Right ventricle myocardium superior (tissue), 1 donor: Measurements from ENCODE around the gene THBS2. TPM values are rescaled to one million over a fixed set of nuclear protein-coding genes. Genes with fewer than 3 reads are reported as not detected.
"Not testable (repeated sequence)": the region's sequence is repeated elsewhere in the genome, so short reads cannot be mapped to it uniquely, and the experiment has no call there.

ENCODE experiments used
- ATAC-seq: fragments of 200-7000 bp; cut with Tn5 transposase; one replicate; pipeline ENCODE4 v1.9.1; 2020; ENCODE audit warnings: mild to moderate bottlenecking; ENCODE audit not compliant: poor library complexity
- DNase-seq: peaks from one replicate; pipeline ENCODE4 v3.0.0-alpha.2; 2020
- intact Hi-C: fragments of 100-400 bp; cut with DNase I; formaldehyde crosslinking; loops from one replicate; pipeline ENCODE4 v1.11.2; 2022
- total RNA-seq: library from RNA; stranded (reverse); fragmentation: NEBNext Ultra II Directional; extraction: Animal tissue kit (Norgen Biotek cat#: 25700); gene quantifications from one replicate; pipeline ENCODE4 v1.2.1, GENCODE V29; 2021
- donor health status: DM: no; HTN: yes; CAD: no; lungs with severe emphysema.

THBS2 gene
- total RNA-seq, 1 donor from 2014 or later, result 8.6 TPM

DNA sequence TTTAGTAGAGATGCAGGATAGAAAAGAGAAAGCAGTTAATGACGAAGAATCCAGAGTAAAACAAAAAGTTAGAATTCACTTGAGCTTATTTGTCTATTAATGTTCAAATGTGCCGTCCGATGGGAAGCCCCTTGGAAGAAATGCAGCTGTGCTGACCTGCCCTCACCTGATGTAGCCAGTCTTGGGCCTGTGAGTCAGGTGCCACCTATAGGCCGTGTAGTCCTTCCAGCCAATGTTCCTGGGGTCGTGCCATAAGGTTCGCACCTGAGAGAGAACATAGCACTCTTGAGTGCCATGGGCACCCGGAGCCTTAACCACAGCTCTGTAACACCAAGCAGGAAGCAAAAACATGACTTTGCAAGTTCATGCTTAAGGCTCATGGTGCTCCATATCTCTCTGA, 32.4 kb downstream of the THBS2 start:
- no peak for DNase-seq
- intact Hi-C loops, result no loop called here
- ATAC-seq, result no peak

DNA sequence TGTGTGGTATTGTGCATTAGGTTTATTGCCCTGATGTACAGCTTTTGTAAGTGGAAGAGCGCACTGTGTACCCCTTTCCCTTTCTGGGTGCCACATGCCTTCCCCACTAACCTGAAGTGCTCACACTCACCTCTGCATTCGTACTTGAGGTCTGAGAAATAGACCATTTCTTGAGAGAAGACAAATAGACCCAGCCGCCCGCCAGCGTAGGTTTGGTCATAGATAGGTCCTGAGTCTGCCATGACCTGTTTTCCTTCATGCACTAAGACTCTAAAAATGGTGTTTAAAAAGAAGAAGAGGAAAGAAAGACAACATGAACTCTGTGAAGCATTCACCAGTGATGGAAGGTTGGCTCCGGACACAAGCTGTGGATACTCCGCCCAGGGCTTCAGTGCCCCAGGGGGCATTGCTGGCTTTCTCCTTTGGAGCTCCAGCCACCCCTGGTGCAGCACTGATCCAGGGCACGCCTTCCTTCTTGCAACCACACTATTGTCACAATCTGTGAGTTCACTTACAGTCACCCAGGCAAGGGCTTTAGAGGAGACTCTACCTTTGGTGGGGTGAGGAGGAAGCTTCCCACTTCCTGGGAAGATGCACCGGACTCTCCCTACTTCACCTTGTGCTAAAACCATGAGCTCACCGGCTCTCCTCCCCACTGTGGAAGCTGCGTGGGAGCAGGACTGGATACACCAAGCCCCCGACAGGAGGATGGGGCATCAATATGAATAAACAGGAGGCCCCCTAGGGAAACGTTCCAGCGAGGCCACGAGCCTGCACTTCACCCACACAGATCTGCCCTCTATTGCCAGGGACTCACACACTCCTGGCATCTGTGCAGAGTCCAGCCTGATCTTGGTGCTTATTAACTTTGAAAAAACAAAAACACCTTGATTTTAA, 33.3 kb downstream of the THBS2 start:
- intact Hi-C loops, result no loop called here
- ATAC-seq, result no peak
- DNase-seq, result no peak

DNA sequence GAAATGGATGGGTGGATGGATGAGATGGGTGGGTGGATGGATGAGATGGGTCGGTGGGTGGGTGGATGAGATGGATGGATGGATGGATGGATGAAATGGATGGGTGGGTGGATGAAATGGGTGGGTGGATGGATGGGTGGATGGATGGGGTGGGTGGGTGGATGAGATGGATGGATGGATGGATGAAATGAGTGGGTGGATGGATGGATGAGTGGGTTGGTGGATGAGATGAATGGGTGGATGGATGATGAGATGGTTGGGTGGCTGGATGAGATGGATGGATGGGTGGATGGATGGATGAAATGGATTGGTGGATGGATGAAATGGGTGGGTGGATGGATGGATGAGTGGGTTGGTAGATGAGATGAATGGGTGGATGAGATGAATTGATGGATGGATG, 35.7 kb downstream of the THBS2 start:
- no peak for ATAC-seq
- DNase-seq, result no peak
- intact Hi-C loops, result no loop called here

DNA sequence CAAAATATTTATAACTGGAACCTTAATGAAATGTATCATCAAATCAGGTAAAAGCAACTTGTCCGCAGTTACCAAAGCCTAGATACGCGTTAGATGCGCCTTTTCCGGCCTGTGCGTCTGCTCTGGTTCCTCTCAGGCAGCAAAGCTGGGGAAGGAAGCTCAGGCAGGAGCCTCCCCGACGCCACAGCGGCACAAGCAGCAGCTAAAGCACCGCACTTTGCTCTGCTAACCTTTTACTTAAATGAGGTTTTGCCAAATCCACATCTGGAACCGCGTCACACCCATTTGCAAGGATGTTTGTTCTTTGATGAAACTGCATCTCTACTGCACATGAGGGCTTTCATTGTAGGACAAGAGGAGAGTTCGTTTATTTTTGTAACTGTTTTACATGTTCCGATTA, 36.8 kb downstream of the THBS2 start:
- no peak for ATAC-seq
- intact Hi-C loops, result no loop called here

GRCh38 chr6:169215201-169215681, 38.4 kb downstream of the THBS2 start:
- ATAC-seq, result no peak
- DNase-seq, result no peak
- intact Hi-C loops, result no loop called here

More for the DNA sequence above, 36.8 kb downstream of the THBS2 start:
- no peak for DNase-seq

DNA sequence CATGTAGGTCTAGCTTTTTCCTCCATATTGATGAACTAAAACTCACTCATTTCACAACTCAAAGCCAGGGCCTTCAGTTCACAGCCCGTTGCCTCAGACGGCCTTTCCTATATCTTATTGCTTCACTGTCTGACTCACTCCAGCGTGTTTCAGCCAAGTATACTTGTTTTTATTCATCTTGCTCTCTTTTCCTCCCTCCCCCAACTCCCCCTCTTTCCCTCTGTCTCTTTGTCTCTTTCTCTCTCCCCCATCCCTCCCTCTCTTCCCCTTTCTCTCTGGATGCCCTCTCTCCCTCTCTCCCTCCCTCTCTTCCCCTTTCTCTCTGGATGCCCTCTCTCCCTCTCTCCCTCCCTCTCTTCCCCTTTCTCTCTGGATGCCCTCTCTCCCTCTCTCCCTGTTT, 38.9 kb downstream of the THBS2 start:
- intact Hi-C loops, result not testable (repeated sequence)
- DNase-seq (peak; percentile 53), ATAC-seq (peak; percentile 69)

GRCh38 chr6:169213814-169214520, 39.7 kb downstream of the THBS2 start:
- no peak for DNase-seq
- peak; percentile 5 for ATAC-seq
- intact Hi-C loops, result no loop called here

GRCh38 chr6:169212897-169213813, 40.5 kb downstream of the THBS2 start:
- DNase-seq (peak; percentile 94), ATAC-seq (peak; percentile 99)
- intact Hi-C loops, result no loop called here

DNA sequence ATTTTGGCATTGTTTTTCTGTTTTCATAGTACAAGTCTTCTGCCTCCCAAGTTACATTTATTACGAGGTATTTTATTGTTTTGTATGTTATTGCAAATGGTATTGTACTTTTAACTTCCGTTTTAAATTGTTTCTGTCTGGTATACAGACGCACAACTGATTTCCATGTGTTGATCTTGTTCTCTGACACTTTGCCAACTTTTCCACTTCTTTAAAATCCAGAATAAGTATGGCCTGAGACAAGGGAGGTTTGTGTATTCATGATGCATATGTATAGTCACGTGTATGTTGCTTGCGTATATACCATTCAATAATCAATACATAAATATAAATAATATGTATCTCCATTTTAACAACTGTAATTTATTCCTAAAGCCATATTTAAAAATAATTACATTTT, 41.2 kb downstream of the THBS2 start:
- ATAC-seq, result no peak
- DNase-seq, result no peak
- intact Hi-C loops, result no loop called here

- intact Hi-C loops, result no loop called here
- DNase-seq (no peak), ATAC-seq (no peak)
These were observed 41.8 kb downstream of the THBS2 start for GRCh38 chr6:169211881-169212280.

DNA sequence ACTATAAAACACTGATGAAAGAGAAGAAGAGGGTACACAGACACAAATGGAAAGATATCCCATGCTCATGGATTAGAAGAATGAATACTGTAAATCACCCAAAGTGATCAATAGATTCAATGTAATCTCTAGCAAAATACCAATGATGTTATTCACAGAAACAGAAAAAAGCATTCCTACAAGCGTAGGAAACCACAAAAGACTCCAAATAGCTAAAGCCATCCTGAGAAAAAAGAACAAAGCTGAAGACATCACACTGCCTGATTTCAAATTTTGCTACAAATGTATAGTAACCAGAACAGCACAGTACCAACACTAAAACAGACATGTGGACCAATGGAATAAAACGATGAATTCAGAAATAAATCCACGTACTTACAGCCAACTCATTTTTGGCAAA, 43.0 kb downstream of the THBS2 start:
- no peak for DNase-seq
- intact Hi-C loops, result no loop called here
- ATAC-seq, result no peak

- intact Hi-C loops, result no loop called here
- ATAC-seq (no peak), DNase-seq (no peak)
These were observed 45.6 kb downstream of the THBS2 start for GRCh38 chr6:169208011-169208410.

GRCh38 chr6:169207482-169207881, 46.2 kb downstream of the THBS2 start:
- intact Hi-C loops, result no loop called here
- ATAC-seq (no peak), DNase-seq (no peak)

DNA sequence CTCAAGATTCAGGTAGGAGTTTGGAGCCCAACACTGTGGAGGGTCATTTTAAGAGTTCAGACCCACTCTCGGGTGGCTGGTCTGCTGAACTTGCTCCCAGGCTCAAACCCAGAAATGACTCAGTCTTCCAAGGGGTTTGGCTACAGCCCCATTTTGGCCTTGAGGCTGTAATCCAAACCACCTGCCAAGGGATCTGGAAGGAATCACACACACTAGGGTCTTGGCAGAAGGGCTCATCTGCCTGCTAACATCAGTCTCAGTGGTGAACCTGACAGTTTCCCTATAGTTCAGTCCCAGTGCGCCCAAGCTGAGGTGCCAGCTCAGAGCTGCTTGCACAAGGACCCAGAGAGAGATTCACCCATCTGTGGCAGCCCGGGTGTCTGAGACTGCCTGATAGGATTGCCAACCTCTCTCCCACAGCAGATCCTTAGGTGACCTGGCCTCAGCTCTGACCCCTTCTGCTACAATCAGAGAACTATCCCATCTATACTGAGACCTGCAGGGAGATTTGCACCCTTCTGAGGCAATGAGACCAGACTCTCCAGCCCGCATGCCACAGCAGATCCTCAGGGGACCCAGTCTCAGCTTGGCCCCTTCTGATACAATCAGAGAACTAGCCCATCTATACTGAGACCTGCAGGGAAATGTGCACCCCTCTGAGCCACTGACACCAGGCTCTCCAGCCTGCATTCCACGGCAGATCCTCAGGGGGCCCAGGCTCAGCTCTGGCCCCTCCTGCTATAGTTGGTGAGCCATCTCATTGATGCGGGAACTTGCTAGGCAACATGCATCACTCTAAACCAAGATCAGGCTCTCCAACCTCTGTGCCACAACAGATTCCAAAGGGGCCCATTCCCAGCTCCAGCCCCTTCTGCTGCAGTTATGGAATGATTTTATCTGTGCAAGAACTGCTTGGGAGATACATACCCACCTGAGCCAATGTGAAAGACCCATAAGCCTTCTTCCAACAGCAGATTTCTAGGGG, 48.2 kb downstream of the THBS2 start:
- ATAC-seq (peak; percentile 58), DNase-seq (no peak)
- intact Hi-C loops, result no loop called here

- intact Hi-C loops, result no loop called here
- ATAC-seq (no peak), DNase-seq (no peak)
These were observed 49.5 kb downstream of the THBS2 start for GRCh38 chr6:169204167-169204566.

DNA sequence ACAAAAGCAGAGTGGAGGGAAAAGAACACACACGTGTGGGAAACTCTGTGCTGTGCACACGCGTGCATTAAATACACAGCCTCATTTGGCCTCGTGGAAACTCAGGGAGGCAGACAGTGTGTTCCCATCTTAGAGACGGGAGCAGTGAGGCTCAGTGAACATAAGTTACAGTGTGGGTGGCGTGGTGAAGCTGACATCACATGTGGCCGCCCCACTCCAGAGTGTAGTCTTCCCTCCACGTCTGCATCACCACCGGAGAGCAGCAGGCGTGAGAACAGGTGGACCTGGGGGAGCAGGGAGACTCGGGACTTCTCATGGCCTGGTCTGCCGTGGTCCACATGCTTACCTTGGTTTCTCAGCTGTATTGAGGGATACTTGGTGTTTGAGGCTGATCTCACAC, 51.7 kb downstream of the THBS2 start:
- ATAC-seq, result no peak
- intact Hi-C loops, result no loop called here

DNA sequence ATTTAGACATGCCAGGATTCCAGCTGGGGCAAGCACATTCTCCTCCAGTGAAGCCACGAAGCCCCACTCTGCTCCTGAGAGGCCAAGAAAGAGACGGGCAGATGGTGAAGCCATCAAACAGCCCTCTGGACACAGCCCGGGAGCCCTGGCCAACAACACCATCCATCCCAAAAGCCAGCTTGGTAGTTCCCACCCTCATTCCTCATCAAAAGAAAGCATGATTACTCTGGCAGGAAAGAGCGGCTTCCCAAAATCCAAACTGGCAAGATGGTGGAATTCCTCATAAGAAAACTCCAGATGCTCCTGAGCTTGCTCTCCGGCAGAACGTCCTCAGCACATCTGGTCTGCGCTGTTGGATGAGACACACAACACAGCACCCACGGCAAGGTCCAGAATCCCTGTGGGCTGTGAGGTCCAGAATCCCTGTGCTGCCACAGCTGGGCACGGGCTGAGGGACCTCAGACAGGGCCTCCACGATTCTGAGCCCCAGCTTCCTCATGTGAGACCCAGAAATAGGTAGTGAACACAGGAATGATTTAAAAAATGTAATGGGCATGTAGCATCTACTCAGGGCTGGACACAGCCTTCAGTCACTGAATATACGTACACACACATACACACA, 52.6 kb downstream of the THBS2 start:
- DNase-seq, result no peak
- no peak for ATAC-seq
- intact Hi-C loops, result no loop called here

More for the DNA sequence above, 51.7 kb downstream of the THBS2 start:
- DNase-seq, result no peak
